Dermis microvascular lymphatic vessel endothelial cell (primary cell): Measurements from ENCODE around the gene EPHB2. TPM values are rescaled to one million over a fixed set of nuclear protein-coding genes. Genes with fewer than 3 reads are reported as not detected.
"Not testable (repeated sequence)": the region's sequence is repeated elsewhere in the genome, so short reads cannot be mapped to it uniquely, and the experiment has no call there.

Experiments
- DNase-seq, 2 donors: peaks; one replicate each; pipeline versions ENCODE4 v3.0.0 to v3.0.0-alpha.2; 2010; ENCODE audit warnings: low read depth in 2 of 2
- total RNA-seq: library from RNA; depleted of rRNA; stranded (reverse); fragments of >200 nt; gene quantifications from 2 replicates; pipeline ENCODE4 v1.2.1, GENCODE V29; 2014

Gene EPHB2
- 26.6 and 41.2 TPM in 2 replicates for total RNA-seq

- DNase-seq, result peak in 1 of 2 donors; percentile 62
Observed at GRCh38 chr1:22710701-22711049, at the start of gene EPHB2. Gene EPHB2 (plus strand): TSS chr1:22710839. CDS start chr1:22710983, 144 bp downstream.

GRCh38 chr1:22661880-22662279 is 48.8 kb upstream of the EPHB2 start:
- DNase-seq, result no peak

GRCh38 chr1:22662318-22662717 is 48.3 kb upstream of the EPHB2 start:
- peak in 1 of 2 donors; percentile 46 for DNase-seq

GRCh38 chr1:22662986-22663408 is 47.6 kb upstream of the EPHB2 start:
- DNase-seq, result no peak

- peak; percentile 60 to 66 for DNase-seq
Observed at GRCh38 chr1:22665752-22666151, 44.9 kb upstream of the EPHB2 start.

GRCh38 chr1:22666412-22666811 is 44.2 kb upstream of the EPHB2 start:
- DNase-seq, result no peak

GRCh38 chr1:22668840-22669239 is 41.8 kb upstream of the EPHB2 start:
- not testable (repeated sequence) for DNase-seq

GRCh38 chr1:22670352-22670975 is 40.2 kb upstream of the EPHB2 start:
- no peak for DNase-seq

GRCh38 chr1:22671999-22672398 is 38.6 kb upstream of the EPHB2 start:
- no peak for DNase-seq

GRCh38 chr1:22673486-22674409 is 36.9 kb upstream of the EPHB2 start:
- DNase-seq, result peak; percentile 61 to 75

- no peak for DNase-seq
Observed at GRCh38 chr1:22674410-22674749, 36.3 kb upstream of the EPHB2 start.

GRCh38 chr1:22676151-22676550 is 34.5 kb upstream of the EPHB2 start:
- DNase-seq, result not testable (repeated sequence)

- DNase-seq, result no peak
Observed at GRCh38 chr1:22676916-22677583, 33.6 kb upstream of the EPHB2 start.

- DNase-seq, result peak; percentile 84 to 85
Observed at GRCh38 chr1:22677931-22678896, 32.4 kb upstream of the EPHB2 start.

GRCh38 chr1:22680726-22681125 is 29.9 kb upstream of the EPHB2 start:
- no peak for DNase-seq

- DNase-seq, result no peak
Observed at GRCh38 chr1:22681556-22682276, 28.9 kb upstream of the EPHB2 start.

- DNase-seq, result no peak
Observed at GRCh38 chr1:22683547-22683946, 27.1 kb upstream of the EPHB2 start.

- DNase-seq, result no peak
Observed at GRCh38 chr1:22685591-22686059, 25.0 kb upstream of the EPHB2 start.

- no peak for DNase-seq
Observed at GRCh38 chr1:22687191-22687590, 23.4 kb upstream of the EPHB2 start.

- DNase-seq, result no peak
Observed at GRCh38 chr1:22688466-22688865, 22.2 kb upstream of the EPHB2 start.
